Measurements from ENCODE around the gene E2F3.
"Not testable (repeated sequence)": the region's sequence is repeated elsewhere in the genome, so short reads cannot be mapped to it uniquely, and the experiment has no call there.

Gene E2F3

DNA sequence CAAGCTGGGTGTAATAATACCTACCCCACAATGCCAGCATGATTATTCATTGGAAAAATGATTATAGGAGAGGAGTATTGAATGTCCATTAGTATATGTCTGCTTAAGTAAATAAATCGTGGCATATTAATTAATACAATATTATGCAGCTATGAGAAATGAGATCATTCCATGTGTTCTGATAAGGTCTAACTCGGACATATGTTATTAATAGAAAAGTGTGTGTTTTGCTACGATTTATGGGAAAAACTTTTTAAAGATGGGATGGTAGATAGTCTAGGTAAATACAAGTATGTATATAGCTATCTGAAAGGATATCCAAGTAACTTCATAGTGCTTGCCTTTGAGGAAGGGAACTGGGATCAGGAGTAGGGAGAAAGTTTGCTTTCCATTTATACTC, 71.1 kb downstream of the E2F3 start:
- no peak for DNase-seq

DNA sequence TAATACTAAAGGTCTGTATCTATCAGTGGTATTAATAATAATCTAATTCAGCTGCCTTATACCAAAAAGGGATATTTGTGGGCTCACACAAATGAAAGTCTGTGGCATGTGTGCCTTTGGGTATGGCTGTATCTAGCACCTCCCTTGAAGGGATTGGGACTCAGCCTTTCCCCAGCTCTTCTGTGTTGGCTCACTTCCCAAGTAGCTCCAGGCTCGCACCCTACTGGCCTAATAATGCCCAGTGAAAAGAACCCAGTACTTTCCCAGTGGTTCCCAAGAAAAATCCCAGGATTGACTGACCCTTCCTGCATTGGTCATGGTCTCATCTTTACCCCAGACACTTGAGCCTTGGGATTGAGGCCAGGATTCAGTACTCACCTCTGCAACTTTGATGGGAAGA, 71.8 kb downstream of the E2F3 start:
- DNase-seq = no peak

DNA sequence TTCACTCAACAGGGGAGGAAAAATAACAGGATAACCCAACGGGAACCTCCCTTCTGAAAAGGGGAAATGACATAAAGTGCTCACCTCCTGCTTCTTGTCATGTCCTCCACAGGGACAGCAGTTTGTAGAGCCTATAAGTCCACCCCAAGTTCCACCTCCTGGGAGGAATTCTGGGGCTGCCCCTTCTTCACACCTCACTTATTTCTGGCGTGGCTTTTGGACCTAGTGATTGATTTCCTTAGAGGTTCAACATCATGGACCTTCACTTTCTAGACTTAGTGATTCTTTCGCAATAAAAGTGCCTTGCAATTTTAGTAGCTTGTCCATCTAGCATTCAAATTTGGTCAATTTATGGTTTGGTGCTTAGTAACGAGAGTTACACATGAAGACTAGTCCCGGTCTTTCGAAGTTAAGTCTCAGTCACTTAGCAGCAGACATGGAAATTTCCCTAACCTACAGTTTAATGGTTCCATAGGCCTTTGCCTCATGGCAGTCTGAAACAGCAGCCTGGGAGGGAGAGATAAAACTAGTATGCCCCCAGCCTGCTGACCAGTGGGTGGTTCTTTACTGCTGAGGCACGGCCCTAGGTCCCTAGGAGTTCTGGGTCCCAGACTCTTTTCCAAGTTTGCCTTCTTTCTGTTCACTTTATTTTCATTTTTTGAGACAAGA, 73.3 kb downstream of the E2F3 start:
- no peak for DNase-seq

DNA sequence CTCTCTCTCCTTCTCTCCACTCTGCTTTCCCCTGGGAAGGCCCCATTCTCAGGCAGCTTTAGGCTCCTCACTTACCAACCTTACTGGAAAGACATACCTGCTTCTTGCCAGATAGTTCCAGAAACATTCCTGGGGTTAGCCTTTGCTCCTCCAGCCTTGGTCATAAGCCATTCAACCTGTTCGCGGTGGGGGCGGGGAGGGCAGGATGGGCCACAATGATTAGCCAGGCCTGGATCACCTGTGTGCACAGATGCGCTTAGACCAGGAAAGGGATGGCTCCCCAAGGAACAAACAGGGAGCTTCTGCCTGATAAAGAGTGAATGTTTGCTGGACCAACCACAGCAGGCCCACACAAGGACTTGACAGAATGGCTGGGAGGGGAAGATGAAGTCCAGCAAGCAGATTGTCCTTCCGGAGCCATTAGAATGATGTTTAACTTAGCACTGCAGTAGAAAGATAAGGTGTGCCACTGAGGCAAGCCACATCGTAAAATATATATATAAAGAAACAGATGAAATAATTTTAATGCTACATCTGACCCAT, 74.9 kb downstream of the E2F3 start:
- no peak for DNase-seq

DNA sequence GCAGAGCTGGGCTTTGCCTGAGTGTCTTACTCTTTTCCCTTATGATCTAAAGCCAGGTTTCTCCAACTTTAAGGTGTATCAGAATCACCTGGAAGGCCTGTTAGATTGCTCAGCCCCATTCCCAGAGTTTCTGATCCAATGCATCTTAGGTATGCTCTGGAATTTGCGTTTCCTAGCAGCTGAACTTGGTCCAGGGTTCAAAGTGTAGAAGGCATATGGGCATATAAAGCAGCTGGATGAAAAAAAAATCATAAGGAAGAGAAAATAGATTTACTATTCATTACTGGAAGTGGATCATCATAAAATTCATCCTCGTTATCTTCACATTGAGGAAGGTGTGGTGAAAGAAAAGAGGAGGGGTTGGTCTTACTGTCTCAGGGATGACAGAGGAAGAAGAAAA, 75.8 kb downstream of the E2F3 start:
- DNase-seq = no peak

DNA sequence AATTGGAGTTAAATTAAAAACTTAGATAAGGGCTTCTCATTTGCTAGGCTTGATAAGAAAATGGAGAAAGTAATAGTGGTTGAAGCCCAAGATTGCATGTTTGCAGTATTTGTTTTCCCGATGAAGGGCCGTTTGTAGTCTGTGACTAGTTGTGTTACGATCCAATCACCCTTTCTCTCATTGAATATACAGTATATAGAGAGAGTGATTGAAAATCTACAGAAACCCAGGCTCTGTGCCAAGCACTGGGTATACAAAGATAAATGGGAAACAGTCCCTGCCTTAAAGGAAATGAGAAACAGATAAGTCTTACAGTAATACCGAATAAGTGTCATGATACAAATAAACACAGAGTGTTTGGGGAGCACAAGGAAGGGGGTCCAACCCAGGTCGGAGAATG, 77.4 kb downstream of the E2F3 start:
- no peak for DNase-seq

DNA sequence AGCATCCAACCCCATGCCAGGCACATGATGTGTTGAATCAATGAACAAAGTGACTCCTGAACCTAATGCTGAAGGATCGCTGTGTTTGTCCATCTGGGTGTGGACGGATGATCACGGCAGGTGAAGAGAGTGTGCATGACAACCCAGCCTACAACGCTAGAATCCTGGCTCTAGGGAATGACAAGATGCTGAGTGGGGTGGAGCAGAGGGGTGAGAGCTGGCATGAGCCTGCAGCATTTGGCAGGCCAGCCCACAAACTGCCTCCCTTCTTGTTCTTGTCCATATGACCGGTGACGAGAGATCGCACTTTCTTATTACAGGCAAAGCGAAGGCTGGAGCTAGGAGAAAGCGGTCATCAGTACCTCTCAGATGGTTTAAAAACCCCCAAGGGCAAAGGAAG, 77.8 kb downstream of the E2F3 start:
- no peak for DNase-seq

DNA sequence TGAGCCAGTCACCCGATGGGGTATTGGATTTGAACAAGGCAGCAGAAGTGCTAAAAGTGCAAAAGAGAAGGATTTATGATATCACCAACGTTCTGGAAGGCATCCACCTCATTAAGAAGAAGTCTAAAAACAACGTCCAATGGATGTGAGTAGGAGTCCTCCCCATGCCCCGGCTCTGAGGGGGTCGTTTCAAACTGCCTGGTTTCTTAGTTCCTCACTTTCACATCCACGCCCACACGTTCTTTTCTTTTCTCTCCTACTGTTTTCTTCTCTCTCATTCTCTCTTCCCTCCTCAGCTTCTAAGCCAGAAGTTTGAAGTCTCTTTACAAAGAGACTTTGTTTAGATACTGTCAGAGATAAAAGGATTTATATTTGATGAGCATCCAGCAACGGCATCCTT, 79.6 kb downstream of the E2F3 start:
- no peak for DNase-seq

DNA sequence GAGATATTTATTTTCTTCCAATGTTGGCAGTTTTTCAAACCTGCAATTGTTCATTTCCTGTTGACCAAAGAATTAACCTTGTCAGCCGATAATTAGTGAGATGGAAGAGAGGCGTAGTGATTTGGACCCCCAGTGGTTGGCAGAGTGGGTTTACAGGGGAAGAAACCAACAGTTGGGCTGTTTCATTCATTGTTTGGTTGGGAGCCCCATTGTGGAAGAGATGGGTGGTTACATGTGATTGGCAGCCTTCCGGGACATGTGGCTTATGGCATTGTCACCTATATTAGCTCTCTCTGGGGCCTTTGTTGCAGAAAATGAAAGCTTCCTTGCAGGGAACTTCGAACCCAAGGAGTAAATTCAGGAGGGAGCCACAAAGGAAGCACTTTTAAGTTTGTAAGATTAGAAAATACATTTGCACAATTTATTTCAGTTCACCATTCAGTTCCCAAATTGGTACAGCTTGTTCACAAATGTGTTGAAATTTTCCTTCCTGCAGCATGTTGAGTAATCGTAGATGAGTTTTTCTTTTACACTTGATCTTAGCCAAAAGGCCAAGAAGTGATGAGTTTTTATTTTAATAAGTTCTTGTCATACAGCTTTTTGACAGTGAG, 82.3 kb downstream of the E2F3 start:
- no peak for DNase-seq

DNA sequence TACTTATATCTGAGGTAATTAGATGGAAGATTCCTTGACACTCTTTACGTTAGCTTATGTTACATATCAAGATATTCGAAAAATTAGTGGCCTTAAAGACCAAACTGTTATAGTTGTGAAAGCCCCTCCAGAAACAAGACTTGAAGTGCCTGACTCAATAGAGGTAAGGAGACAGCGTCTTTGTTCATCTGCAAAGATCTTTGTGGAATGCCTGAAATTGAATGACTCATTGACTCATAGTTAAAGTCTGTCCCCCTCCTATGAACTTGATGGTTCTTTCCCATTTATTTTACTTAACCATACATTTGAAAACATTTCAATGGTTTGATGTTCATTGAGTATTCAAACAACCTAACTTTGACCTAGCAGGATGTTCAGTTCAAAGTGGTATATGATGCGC, 85.0 kb downstream of the E2F3 start:
- DNase-seq = no peak

DNA sequence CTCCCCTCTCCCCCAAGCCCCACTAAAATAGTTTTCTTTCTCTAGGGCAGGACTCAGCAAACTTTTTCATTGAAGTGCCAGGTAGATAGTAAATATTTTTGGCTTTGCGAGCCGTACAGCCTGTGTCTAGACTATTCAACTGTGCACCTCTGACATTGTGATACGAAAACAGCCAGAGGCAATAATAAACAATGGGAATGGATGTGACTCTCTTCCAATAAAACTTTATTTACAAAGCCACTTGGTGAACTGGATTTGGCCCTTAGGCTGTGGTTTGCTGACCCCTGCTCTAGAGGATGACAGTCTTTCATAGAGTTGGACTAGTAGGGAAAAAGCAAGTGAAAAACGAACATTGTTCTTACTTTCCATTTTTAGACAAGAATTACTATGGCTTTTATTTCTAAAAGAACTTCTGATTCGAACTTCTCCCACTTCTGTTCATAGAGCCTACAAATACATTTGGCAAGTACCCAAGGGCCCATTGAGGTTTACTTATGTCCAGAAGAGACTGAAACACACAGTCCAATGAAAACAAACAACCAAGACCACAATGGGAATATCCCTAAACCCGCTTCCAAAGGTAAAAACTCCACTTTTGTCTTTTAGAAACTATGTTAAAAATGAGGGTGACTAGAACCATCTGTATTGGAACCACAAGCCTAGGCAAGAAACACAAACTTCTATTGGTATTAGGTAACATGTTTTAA, 86.1 kb downstream of the E2F3 start:
- DNase-seq = no peak

DNA sequence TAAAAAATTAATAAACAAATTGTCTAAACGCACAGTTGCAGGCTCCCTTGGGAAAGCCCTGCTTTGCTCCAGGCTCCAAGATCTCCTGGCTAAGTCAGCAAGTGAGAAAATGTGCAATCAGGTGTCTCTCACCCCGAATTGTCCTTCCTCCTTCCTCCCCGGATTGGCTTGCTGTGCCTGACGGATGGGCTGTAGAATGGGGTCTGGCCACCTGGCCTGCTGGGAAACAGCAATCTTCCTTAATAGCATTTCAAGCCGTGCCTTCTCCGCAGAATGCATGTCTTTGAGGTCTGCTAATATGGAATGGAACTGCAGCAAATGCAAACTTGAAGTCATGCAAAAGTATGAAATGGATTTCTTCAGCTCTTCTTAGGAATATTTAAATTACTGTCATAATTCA, 88.9 kb downstream of the E2F3 start:
- no peak for DNase-seq

DNA sequence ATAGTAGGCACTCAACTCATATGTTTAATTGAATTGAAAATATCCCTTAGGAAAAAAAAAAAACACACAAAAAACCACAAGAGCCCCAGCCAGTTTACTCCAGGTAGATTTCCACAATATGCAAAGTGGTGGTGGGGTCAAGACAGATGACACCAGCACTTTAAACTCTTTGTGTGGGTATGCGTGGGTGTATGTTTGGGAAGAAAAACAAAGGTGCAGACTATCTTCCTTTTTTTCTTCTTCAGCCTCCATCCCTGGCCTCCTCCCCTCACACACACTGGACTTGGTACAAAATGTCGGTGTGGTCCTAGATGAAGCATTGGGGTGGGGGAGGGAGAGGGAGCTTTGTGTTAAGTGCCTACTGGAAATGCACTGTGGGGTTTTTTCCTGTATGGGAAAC, 90.4 kb downstream of the E2F3 start:
- no peak for DNase-seq

DNA sequence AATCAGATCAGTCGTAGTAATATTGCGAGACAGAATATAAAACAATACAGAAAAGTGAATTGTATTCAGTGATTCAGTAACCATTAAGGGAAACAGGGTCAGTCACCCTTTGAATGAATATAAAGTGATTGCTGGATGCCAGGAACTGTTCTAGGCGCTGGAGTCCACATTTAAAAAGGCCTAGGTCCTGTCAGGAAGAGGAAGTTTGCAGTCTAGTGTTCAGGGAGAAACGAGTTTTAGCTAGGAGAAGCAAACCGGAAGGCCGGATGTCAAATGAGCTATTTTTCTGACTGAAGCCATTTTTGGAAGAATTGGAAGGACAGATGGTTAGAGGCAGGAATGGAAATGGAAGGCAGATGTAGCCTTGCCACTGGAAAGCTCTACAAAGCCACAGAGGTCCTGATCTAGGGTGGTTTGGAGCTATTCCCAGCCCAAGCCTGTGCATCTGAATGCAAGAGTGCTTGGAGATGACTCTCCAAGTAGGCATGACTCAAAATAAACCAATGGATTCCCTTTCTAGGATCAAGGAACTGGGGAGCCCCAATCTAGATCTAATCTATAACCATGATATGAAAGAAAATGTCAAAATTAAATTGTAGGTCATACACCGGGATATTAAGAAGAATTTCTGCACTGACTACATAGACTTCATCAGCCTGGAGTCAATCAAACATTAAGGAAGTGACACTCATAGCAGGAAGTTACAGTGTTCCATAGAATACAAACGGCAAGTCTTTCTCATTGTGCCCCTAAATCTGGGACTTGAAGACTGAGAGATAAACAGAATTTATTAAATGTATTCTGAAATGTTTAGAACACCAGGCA, 95.7 kb downstream of the E2F3 start:
- peak; percentile 68 for DNase-seq

DNA sequence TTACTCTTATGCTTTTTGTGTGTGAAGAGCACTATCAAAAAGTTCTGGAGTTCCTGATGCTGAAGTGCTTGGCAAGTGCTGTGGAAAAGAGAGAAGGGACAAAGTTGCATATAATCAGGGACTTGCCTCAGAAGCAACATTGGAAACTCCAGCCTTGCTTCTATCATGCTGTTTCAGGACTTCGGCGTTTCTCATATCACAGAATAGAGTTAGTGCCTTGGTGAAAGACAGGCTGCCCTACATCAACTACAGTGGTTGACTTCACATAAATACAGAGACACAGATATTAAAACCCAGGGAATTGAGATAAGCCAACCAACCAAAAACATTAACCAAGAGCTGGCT, 96.3 kb downstream of the E2F3 start:
- no peak for DNase-seq

DNA sequence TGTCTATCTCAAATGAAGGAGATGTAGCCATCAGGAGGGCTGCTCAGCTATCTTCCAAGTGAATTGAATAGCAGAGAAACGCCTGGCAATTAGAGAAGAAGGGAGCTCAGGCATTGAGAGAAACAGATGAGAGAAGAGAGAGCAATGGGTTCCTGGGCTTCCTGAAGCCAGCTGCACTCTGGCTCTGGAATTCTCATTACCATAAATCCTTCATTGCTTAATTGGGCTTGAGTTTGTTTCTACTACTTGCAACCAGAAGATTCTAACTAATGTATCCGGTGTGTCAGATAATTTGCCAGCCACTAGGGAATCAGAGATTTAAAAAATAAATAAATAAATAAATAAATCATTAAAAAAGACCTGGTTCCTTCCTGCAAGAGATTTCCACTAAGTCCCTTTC, 107.5 kb downstream of the E2F3 start:
- no peak for DNase-seq

DNA sequence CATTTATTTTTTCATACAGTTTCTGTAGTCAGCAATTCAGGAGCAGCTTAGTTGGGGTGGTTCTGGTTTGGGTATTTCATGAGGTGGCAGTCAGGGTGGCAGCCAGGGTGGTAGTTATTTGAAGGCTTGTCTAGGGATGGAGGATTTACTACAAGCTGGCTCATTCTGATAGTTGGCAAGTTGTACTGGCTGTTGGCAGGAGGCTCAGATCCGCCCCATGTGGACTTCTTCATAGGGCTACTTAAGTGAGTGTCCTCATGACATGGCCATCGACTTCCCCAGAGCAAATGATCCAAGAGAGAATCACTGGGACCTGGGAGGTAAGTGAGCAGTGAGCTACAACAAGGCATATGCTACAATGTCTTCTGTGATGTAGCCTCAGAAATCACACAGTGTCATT, 110.2 kb downstream of the E2F3 start:
- DNase-seq = no peak

DNA sequence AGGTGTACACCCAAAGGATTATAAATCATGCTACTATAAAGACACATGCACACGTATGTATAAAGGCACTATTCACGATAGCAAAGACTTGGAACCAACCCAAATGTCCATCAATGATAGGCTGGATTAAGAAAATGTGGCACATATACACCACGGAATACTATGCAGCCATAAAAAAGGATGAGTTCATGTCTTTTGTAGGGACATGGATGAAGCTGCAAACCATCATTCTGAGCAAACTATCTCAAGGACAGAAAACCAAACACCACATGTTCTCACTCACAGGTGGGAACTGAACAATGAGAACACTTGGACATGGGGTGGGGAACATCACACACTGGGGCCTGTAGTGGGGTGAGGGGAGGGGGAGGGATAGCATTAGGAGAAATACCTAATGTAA, 123.5 kb downstream of the E2F3 start:
- DNase-seq = not testable (repeated sequence)

DNA sequence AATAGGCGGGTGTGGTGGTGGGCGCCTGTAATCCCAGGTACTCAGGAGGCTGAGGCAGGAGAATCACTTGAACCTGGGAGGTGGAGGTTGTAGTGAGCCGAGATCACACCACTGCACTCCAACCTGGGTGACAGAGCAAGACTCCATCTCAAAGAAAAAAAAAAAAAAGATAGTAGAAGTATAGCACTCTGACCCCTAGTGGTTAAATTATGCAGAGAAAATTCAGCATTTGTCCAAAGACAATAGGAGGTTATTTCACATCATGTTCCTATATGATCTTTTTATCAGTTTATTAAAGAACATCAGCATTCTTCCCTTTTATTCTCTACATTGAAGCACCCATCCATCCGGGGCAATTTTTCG, 127.4 kb downstream of the E2F3 start:
- DNase-seq = peak; percentile 39

DNA sequence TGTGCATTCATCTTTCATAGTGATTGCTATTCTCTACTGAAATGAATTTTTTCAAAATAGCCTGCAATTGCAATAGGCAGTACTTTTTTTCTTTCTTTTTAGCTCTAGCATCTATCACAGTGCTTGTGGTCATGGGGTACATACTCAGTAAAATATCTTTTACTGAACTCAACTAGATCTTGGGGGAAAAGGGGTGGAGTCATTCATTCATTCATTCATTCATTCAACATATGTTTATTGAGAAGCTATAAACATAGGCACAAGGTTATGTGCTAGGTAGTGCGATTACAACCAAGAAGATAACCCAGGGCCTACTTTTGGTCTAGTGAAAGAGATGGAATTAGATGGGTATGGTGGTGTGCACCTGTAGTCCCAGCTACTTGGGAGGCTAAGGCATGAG, 131.2 kb downstream of the E2F3 start:
- DNase-seq = no peak

DNA sequence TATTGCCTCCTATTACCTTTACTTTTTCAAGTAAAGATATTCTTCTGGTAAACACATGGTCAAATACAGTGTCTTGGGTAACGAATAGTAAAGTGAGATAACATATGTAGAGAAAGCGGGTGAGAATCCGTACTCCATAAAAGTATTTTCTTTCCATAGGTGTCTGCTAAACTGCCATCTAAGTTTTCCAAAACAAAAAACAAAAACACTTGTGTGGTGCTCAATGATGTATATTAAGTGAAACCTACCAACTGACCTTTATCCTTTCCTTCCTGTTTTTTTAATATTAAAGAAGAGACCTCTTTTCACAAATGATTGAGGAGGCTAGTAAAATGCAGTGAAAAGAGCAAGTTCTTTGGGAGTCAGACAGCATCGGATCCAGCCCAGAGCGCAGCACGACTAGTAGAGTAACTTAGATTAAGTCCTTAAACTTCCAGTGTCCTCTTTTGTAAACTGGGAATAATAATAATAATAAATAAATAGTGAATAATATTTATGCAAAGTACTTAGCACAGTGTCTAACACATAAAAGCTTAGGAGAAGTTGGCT, 132.1 kb downstream of the E2F3 start:
- no peak for DNase-seq

DNA sequence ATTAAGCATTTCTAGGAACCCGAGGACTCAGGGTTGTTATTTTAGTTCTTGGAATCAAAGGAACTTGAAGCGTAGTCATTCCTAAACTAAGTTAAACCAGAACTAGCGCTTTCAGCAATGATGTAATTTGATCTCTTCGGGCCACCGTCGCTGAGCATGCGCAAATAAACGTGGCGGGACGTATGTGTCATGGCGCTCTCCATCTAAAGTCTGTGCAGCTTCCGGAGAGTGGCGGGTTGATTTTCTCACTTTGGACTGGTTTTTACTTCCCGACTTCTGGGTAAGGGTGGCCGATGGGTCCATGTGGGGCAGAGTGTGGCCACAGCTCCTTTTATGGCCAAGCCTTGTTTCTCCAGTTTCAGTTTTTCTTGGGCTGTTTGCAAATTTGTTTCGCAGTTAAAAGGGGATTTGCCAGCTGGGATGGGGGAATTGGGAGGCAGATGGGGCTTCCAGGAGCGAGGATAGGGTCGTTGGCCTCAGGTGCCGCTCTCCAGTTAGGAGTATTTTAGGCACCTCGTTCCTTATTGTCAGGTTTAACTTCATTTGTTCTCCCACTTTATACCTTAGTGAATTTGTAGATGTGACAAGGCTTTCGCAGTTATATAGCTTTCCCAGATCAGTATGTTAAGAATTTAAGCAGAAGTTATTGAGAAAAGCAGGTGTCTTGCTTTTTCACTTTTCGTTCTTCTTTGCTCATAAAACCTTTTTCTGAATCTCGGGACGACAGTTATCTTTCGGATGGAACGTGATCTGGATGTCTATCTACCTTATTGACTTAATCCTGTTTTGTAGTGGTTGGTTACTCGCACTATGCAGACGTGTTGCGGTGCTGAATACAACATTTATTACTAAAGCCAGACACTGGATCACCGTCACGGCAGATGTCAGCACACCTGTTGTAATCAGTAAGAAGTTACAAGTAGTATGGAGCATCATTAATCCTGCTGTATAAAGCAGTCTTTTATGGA, 132.9 kb downstream of the E2F3 start, which contains the start of gene CDKAL1:
Gene CDKAL1 (plus strand): TSS at position 163 of the 968 bp plus-strand sequence. CDS start 11,894 bp downstream, outside the sequence.
- DNase-seq = peak; percentile 94
